ENCODE results near the gene BCR.
"Not testable (repeated sequence)": the region's sequence is repeated elsewhere in the genome, so short reads cannot be mapped to it uniquely, and the experiment has no call there.

The BCR gene

GRCh38 chr22:23309261-23309660 lies 129.0 kb downstream of the BCR start:
- not testable (repeated sequence) for DNase-seq

- DNase-seq: not testable (repeated sequence)
Measured at GRCh38 chr22:23310443-23311097, 130.3 kb downstream of the BCR start.

- not testable (repeated sequence) for DNase-seq
Measured at GRCh38 chr22:23311635-23312420, 131.5 kb downstream of the BCR start.

GRCh38 chr22:23313791-23314567 lies 133.7 kb downstream of the BCR start:
- DNase-seq: no peak

GRCh38 chr22:23315341-23315917 lies 135.1 kb downstream of the BCR start:
- peak in 34 of 56 donors; percentile 6 to 75 (median 27) for DNase-seq

- DNase-seq: not testable (repeated sequence)
Measured at GRCh38 chr22:23316596-23316995, 136.3 kb downstream of the BCR start.

GRCh38 chr22:23318316-23318715 lies 138.0 kb downstream of the BCR start:
- DNase-seq: not testable (repeated sequence)

- not testable (repeated sequence) for DNase-seq
Measured at GRCh38 chr22:23322497-23323080, 142.3 kb downstream of the BCR start.

GRCh38 chr22:23323960-23324688 lies 143.8 kb downstream of the BCR start:
- not testable (repeated sequence) for DNase-seq

GRCh38 chr22:23325183-23325582 lies 144.9 kb downstream of the BCR start:
- DNase-seq: no peak

- DNase-seq: not testable (repeated sequence)
Measured at GRCh38 chr22:23333822-23334221, 153.5 kb downstream of the BCR start.

GRCh38 chr22:23337672-23338071 lies 157.4 kb downstream of the BCR start:
- DNase-seq: not testable (repeated sequence)

GRCh38 chr22:23341942-23342695 lies 161.8 kb downstream of the BCR start:
- not testable (repeated sequence) for DNase-seq

GRCh38 chr22:23351321-23351720 lies 171.0 kb downstream of the BCR start:
- DNase-seq: no peak

GRCh38 chr22:23353004-23353403 lies 172.7 kb downstream of the BCR start:
- DNase-seq: no peak

- no peak for DNase-seq
Measured at GRCh38 chr22:23353696-23354095, 173.4 kb downstream of the BCR start.

GRCh38 chr22:23356094-23356493 lies 175.8 kb downstream of the BCR start:
- no peak for DNase-seq

- no peak for DNase-seq
Measured at GRCh38 chr22:23357053-23357452, 176.7 kb downstream of the BCR start.

GRCh38 chr22:23359583-23360123 lies 179.3 kb downstream of the BCR start:
- no peak for DNase-seq

Data from amygdala (tissue), 56 donors.